Activated CD8-positive, alpha-beta memory T cell treated with anti-CD3 and anti-CD28 coated beads, Interleukin-2, amount 50 U/mL, for 24 hours (primary cell): ENCODE data around the gene TAF1.
"Not testable (repeated sequence)": the region's sequence is repeated elsewhere in the genome, so short reads cannot be mapped to it uniquely, and the experiment has no call there.

Experiments
- DNase-seq: peaks from one replicate; pipeline ENCODE4 v3.0.0-alpha.2; 2020; ENCODE audit errors: extremely low read depth

The TAF1 gene

GRCh38 chrX:71439420-71439819 lies 73.3 kb downstream of the TAF1 start:
- DNase-seq = no peak

- DNase-seq = no peak
Observed at GRCh38 chrX:71439896-71440295, 73.7 kb downstream of the TAF1 start.

- DNase-seq = no peak
Observed at GRCh38 chrX:71440401-71440800, 74.2 kb downstream of the TAF1 start.

- not testable (repeated sequence) for DNase-seq
Observed at GRCh38 chrX:71441809-71442208, 75.7 kb downstream of the TAF1 start.

GRCh38 chrX:71450433-71451106 lies 84.4 kb downstream of the TAF1 start:
- no peak for DNase-seq

GRCh38 chrX:71451518-71451917 lies 85.4 kb downstream of the TAF1 start:
- DNase-seq = not testable (repeated sequence)

GRCh38 chrX:71453056-71453455 lies 86.9 kb downstream of the TAF1 start:
- DNase-seq = no peak

- no peak for DNase-seq
Observed at GRCh38 chrX:71454222-71454621, 88.1 kb downstream of the TAF1 start.

- no peak for DNase-seq
Observed at GRCh38 chrX:71458866-71459265, 92.7 kb downstream of the TAF1 start.

GRCh38 chrX:71464968-71465367 lies 98.8 kb downstream of the TAF1 start:
- DNase-seq = no peak

GRCh38 chrX:71466979-71467523 lies 100.9 kb downstream of the TAF1 start:
- no peak for DNase-seq

GRCh38 chrX:71475785-71476540 lies 109.8 kb downstream of the TAF1 start:
- no peak for DNase-seq

- no peak for DNase-seq
Observed at GRCh38 chrX:71482228-71482958, 116.2 kb downstream of the TAF1 start.

- DNase-seq = no peak
Observed at GRCh38 chrX:71487814-71488213, 121.7 kb downstream of the TAF1 start.

- DNase-seq = no peak
Observed at GRCh38 chrX:71489540-71489939, 123.4 kb downstream of the TAF1 start.

- no peak for DNase-seq
Observed at GRCh38 chrX:71492231-71493065, 126.3 kb downstream of the TAF1 start.

- no peak for DNase-seq
Observed at GRCh38 chrX:71493111-71493613, 127.0 kb downstream of the TAF1 start.

- DNase-seq = not testable (repeated sequence)
Observed at GRCh38 chrX:71495979-71496378, 129.8 kb downstream of the TAF1 start.

- no peak for DNase-seq
Observed at GRCh38 chrX:71496476-71496875, 130.3 kb downstream of the TAF1 start.

GRCh38 chrX:71502080-71502479 lies 135.9 kb downstream of the TAF1 start:
- DNase-seq = not testable (repeated sequence)

- DNase-seq = no peak
Observed at GRCh38 chrX:71504346-71504745, 138.2 kb downstream of the TAF1 start.
